ENCODE data around the gene NAV3.

Gene NAV3

DNA sequence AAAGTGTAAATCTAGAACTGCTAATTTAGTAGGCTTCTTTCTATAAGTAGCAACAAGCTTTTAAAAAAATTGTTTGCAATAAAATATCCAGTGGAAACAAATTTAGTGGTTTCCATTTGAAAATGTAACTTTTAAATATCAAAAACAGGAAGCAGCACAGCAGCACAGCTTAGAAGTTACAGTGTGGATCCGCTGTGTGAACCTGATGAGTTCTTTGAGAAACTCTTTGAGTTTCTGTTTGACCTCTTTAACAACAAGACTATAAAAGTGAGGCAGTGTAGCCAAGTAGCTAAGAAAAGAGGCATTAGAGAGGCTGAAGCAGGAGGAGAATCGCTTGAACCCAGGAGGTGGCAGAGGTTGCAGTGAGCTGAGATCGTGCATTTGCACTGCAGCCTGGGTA is 178.3 kb downstream of the NAV3 start:
- Histone ChIP-seq H3K27me3 (ENCODE audit: insufficient read depth, low read depth, severe bottlenecking) (no peaks in the 10 kb centered on the region), H3K9me3 (ENCODE audit: severe bottlenecking) (no peaks in the 10 kb centered on the region), H3K27ac (no peak overlapping the region), H3K36me3 (no peaks in the 10 kb centered on the region), H3K4me3 (ENCODE audit: low read depth, low read length) (no peak overlapping the region)
- no peak for TF ChIP-seq CTCF (IDR thresholded peaks at IDR 0.05; ENCODE audit: low read depth, low read length)
- DNase-seq: no peak

GRCh38 chr12:78018171-78018910 is 187.6 kb downstream of the NAV3 start:
- Histone ChIP-seq H3K27ac (no peak overlapping the region), H3K27me3 (ENCODE audit: insufficient read depth, low read depth, severe bottlenecking) (no peaks in the 10 kb centered on the region), H3K9me3 (ENCODE audit: severe bottlenecking) (no peaks in the 10 kb centered on the region), H3K36me3 (no peaks in the 10 kb centered on the region), H3K4me3 (ENCODE audit: low read depth, low read length) (no peak overlapping the region)
- no peak for TF ChIP-seq CTCF (IDR thresholded peaks at IDR 0.05; ENCODE audit: low read depth, low read length)
- DNase-seq: no peak

- H3K27me3 ChIP-seq (ENCODE audit: insufficient read depth, low read depth, severe bottlenecking): no peaks in the 10 kb centered on the region
- H3K36me3 ChIP-seq: no peaks in the 10 kb centered on the region
- H3K27ac ChIP-seq: no peak overlapping the region
- no peaks in the 10 kb centered on the region for H3K9me3 ChIP-seq (ENCODE audit: severe bottlenecking)
- no peak for TF ChIP-seq CTCF (IDR thresholded peaks at IDR 0.05; ENCODE audit: low read depth, low read length)
- H3K4me3 ChIP-seq (ENCODE audit: low read depth, low read length): no peak overlapping the region
- no peak for DNase-seq
Measured at GRCh38 chr12:78018939-78019338, 188.2 kb downstream of the NAV3 start.

GRCh38 chr12:78028426-78028825 is 197.7 kb downstream of the NAV3 start:
- Histone ChIP-seq H3K4me3 (ENCODE audit: low read depth, low read length) (no peak overlapping the region), H3K9me3 (ENCODE audit: severe bottlenecking) (no peaks in the 10 kb centered on the region), H3K27me3 (ENCODE audit: insufficient read depth, low read depth, severe bottlenecking) (no peaks in the 10 kb centered on the region), H3K27ac (no peak overlapping the region), H3K36me3 (no peaks in the 10 kb centered on the region)
- no peak for DNase-seq
- TF ChIP-seq CTCF (IDR thresholded peaks at IDR 0.05; ENCODE audit: low read depth, low read length): no peak

- no peaks in the 10 kb centered on the region for H3K27me3 ChIP-seq (ENCODE audit: insufficient read depth, low read depth, severe bottlenecking)
- no peaks in the 10 kb centered on the region for H3K9me3 ChIP-seq (ENCODE audit: severe bottlenecking)
- no peak overlapping the region for H3K4me3 ChIP-seq (ENCODE audit: low read depth, low read length)
- H3K36me3 ChIP-seq: no peaks in the 10 kb centered on the region
- TF ChIP-seq CTCF (IDR thresholded peaks at IDR 0.05; ENCODE audit: low read depth, low read length): no peak
- DNase-seq: no peak
- H3K27ac ChIP-seq: no peak overlapping the region
Measured at GRCh38 chr12:78034025-78034424, 203.3 kb downstream of the NAV3 start.
